Body of pancreas (tissue), 4 donors: ENCODE data around the gene PDAP1.

ENCODE experiments used
- CTCF ChIP-seq, 7 experiments: fragments of 450-650 bp in 4 of 7; fragments of 200-600 bp in 3 of 7; sonication (generic) in 3 of 7; IDR thresholded peaks; one replicate each; pipeline ENCODE4 v1.5.1; 2016 to 2019; ENCODE audit warnings: antibody characterized with exemption in 7 of 7
- POLR2A ChIP-seq, 3 donors: fragments of 450-650 bp; IDR thresholded peaks; one replicate each; pipeline ENCODE4 v1.6.1; 2016; ENCODE audit warnings: antibody characterized with exemption in 3 of 3, mild to moderate bottlenecking in 2 of 3

DNA sequence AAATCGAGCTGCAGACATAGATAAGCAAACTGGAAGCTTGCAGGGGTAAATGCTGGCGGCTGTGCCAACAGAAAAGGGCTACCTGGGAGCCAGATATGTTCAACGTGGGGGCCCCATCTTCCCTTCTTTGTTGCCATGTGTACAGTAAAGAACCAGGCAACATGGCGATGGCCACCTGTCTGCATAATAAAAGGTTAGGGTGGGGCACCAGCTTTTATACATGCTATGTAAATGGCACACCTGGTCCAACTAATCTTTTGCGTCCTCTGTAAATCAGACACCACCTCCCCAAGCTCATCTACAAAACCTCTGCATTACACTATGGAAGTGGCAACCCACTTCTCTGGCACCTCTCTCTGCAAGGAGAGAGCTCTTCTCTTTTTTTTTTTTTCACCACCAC, 14.2 kb upstream of the PDAP1 start:
- no peak for TF ChIP-seq CTCF (IDR thresholded peaks at IDR 0.05)
- no peak for TF ChIP-seq POLR2A (IDR thresholded peaks at IDR 0.05)
